Epithelial cell of esophagus (primary cell): ENCODE measurements around the gene ALDH4A1.

Experiments used
- DNase-seq: peaks from one replicate; pipeline ENCODE4 v3.0.0; 2010; ENCODE audit warnings: low read depth
- H3K4me3 ChIP-seq: 2 replicates; pipeline ENCODE4 v1.5.1; 2011; ENCODE audit warnings: mild to moderate bottlenecking, low read length, control low read depth
- TF ChIP-seq, protein P1 (sequence below): IDR thresholded peaks from 2 replicates; pipeline ENCODE4 v1.5.1; 2011; ENCODE audit warnings: low read depth, mild to moderate bottlenecking, low read length, control low read depth, inconsistent platforms; ENCODE audit not compliant: insufficient read depth; ENCODE audit errors: missing control alignments

Gene ALDH4A1

DNA sequence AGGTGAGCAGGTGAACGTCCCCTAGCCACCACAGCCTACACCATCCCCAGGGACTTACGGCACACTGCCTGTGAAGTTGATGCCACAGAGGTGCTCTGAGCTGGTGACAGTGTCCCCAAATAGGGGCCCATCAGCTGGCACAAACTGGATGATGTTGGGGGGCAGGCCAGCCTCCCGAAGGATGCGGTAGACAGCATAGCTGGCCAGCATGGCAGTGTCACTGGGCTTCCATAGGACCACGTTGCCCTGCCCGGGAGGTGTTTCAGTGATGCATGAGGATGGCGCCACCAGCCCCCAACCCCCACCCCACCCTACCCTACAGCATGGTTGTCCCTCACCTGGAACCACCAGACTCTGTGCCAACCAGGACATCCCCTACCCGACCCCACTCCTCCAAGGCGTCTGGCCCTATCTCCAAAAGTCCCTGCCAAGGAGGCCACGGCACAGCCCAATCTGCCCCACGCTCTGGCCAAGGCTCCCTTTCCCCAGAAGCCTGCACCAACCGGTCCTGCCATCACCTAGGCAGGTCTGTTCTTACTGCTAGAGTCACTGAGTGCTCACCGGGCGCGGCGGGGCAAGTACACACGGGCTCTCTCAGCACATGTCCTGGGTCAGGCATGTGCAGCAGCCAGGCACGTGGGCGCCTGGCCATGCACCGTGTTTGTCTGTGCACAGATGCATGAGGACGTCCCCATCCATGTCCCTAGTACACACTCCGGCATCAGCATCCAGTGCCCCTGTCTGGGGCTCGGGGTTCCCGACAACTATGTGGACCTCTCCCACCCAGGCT lies 20.5 kb downstream of the ALDH4A1 start:
- H3K4me3 ChIP-seq: no peak overlapping the region
- TF ChIP-seq, protein P1, sequence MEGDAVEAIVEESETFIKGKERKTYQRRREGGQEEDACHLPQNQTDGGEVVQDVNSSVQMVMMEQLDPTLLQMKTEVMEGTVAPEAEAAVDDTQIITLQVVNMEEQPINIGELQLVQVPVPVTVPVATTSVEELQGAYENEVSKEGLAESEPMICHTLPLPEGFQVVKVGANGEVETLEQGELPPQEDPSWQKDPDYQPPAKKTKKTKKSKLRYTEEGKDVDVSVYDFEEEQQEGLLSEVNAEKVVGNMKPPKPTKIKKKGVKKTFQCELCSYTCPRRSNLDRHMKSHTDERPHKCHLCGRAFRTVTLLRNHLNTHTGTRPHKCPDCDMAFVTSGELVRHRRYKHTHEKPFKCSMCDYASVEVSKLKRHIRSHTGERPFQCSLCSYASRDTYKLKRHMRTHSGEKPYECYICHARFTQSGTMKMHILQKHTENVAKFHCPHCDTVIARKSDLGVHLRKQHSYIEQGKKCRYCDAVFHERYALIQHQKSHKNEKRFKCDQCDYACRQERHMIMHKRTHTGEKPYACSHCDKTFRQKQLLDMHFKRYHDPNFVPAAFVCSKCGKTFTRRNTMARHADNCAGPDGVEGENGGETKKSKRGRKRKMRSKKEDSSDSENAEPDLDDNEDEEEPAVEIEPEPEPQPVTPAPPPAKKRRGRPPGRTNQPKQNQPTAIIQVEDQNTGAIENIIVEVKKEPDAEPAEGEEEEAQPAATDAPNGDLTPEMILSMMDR: no peak
- peak; percentile 84 for DNase-seq

DNA sequence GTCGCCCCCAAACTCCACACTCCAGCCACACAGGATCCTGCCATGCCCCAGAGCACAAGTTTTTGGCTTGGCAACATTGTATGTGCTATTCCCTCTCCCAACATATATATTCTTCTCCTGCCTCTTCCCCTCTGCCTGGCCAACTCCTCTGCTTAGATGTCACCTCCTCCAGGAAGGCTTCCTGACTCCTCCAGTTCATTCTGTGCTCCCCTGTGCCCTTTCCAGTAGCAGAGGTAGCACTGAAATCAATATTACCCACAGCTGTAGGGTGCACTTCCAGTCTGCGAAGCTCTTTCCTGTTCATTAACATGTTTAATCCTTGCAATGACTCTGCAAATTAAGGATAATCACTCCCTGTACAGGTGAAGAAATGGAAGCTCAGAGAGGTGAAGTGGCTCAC lies 21.2 kb downstream of the ALDH4A1 start:
- no peak overlapping the region for H3K4me3 ChIP-seq
- TF ChIP-seq, protein P1: no peak

DNA sequence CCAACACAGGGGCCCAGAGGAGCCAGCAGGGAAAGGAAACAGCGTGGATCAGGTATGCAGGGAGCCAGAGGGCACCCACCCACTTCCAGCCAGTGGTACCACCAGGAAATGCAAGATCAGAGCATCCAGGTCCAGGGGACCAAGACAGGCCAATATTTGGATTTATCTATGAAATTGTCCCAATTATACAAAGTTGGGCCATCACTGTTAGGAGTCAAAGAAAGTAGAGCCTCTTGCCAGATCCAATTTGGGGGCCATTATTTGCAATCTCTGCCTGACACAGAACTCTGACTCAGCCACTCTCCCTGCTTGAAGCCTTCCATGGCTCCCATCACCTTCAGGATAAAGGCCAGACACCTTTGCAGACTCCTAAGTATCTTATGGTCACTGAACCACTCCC lies 21.8 kb downstream of the ALDH4A1 start:
- no peak overlapping the region for H3K4me3 ChIP-seq
- TF ChIP-seq, protein P1: no peak
- DNase-seq: no peak

More for the DNA sequence above, 21.2 kb downstream of the ALDH4A1 start:
- no peak for DNase-seq

DNA sequence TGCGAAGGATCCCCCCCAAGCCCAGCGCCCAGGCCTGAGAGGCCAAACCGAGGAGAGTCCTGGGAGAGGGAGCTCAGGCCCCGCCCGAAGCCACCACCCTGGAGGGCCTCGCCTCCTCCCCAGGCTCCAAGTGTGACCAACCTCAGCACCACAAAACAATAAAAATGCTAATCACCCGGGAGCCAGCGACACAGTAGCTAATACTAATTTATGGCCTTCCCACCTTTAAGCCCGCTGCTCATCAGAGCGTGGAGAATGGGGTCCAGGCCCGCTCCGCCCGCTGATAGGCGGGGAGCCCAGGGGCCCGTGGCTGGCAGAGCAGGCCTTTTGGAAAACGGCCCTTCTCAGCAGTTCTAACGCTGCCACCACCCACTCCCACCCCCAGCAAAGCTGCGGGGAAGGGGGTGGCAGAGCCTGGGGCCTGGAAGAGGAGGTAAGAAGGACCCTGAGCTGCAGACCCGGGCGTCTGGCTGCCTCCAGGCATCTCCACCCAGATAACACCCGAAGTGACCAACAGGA lies 22.5 kb downstream of the ALDH4A1 start:
- TF ChIP-seq, protein P1: no peak
- no peak overlapping the region for H3K4me3 ChIP-seq
- DNase-seq: no peak

DNA sequence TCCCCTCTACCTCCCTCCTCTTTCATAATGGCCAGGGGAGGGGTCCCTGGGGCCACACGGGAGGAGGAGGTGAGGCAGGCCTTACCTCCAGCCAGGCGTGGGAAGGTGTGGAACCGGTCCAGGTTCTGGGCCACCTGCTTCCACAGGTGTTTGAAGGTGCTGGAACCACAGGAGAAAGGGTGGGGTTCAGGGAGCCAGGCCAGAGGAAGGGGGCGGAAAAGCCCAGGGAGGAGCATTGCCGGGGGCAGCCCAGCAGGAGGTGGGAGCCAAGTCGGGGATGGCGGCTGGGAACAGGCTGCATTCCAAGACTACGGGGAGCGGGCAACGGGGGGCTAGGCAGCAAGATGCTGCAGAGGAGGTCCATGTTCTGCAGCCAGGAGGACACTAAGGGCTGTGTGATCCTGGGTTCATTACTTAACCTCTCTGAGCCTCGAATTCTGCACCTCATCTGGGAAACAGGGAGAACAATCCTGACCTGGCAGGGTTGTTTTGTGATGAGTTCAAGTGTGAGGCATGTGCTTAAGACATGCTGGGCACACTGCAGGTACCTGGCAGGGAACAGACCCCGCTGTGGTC lies 23.1 kb downstream of the ALDH4A1 start:
- DNase-seq: no peak
- TF ChIP-seq, protein P1: no peak
- H3K4me3 ChIP-seq: no peak overlapping the region

DNA sequence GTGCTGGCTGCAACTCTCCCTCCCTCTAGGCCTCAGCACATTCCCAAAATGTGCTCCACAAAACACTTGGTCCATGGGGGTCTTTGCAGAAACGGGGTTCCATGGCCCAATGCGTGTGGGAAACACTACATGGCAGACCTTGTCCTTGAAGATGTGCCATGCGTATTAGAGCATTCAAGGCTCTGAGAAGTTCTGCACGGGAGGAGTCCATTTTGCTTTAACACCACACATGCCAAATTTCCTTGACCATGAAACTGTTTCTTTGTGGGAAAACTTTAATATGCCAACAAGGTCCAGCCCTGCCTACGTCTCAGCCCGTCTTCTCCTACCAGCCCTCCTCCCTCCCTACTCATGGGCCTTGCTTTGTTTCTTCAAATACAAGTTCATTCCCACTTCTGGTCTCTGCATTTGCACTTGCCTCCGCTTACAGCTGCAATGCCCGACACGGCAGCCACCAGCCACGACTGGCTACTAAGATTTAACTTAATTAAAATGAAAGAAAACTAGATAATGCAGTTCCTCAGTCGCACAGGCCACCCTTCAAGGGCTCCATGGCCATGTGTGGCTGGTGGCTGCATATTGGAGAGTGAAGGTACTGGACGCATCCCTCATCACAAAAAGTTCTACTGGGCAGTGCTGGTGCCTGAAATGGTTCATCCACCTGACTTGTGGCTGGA lies 23.7 kb downstream of the ALDH4A1 start:
- no peak overlapping the region for H3K4me3 ChIP-seq
- no peak for DNase-seq
- TF ChIP-seq, protein P1: no peak
